Stimulated activated CD4-positive, alpha-beta T cell treated with anti-CD3 and anti-CD28 coated beads, Interleukin-2, amount 100 ng/mL, for 48 hours (primary cell): ENCODE data around the gene IL10RA.
"Not testable (repeated sequence)": the region's sequence is repeated elsewhere in the genome, so short reads cannot be mapped to it uniquely, and the experiment has no call there.

Experiments
- DNase-seq, 2 donors: peaks; one replicate each; pipeline ENCODE4 v3.0.0-alpha.2; 2020

IL10RA gene

GRCh38 chr11:117993988-117994745 is 8.0 kb downstream of the IL10RA start:
- no peak for DNase-seq

- DNase-seq: no peak
Observed at GRCh38 chr11:117995472-117995871, 9.3 kb downstream of the IL10RA start.

- no peak for DNase-seq
Observed at GRCh38 chr11:117996058-117996457, 9.9 kb downstream of the IL10RA start.

GRCh38 chr11:117997406-117997805 is 11.2 kb downstream of the IL10RA start:
- DNase-seq: no peak

GRCh38 chr11:117997823-117998579 is 11.8 kb downstream of the IL10RA start:
- no peak for DNase-seq

GRCh38 chr11:117998664-117999353 is 12.6 kb downstream of the IL10RA start:
- DNase-seq: no peak

GRCh38 chr11:117999354-117999993 is 13.3 kb downstream of the IL10RA start:
- no peak for DNase-seq

- no peak for DNase-seq
Observed at GRCh38 chr11:118000067-118000849, 14.1 kb downstream of the IL10RA start.

- no peak for DNase-seq
Observed at GRCh38 chr11:118000850-118001228, 14.6 kb downstream of the IL10RA start.

GRCh38 chr11:118001494-118001971 is 15.3 kb downstream of the IL10RA start:
- DNase-seq: no peak

- peak; percentile 56 for DNase-seq
Observed at GRCh38 chr11:118002010-118002540, 15.9 kb downstream of the IL10RA start.

- DNase-seq: peak; percentile 61 to 65
Observed at GRCh38 chr11:118002541-118003423, 16.6 kb downstream of the IL10RA start.

GRCh38 chr11:118003456-118003855 is 17.3 kb downstream of the IL10RA start:
- DNase-seq: no peak

- no peak for DNase-seq
Observed at GRCh38 chr11:118004543-118005223, 18.5 kb downstream of the IL10RA start.

GRCh38 chr11:118005224-118006152 is 19.3 kb downstream of the IL10RA start:
- DNase-seq: no peak

- DNase-seq: no peak
Observed at GRCh38 chr11:118006153-118006534, 19.9 kb downstream of the IL10RA start.

GRCh38 chr11:118007040-118007439 is 20.8 kb downstream of the IL10RA start:
- DNase-seq: no peak

GRCh38 chr11:118007563-118008270 is 21.5 kb downstream of the IL10RA start:
- not testable (repeated sequence) for DNase-seq
